WTC11 (cell line): ENCODE data around the gene FZD2. TPM values are rescaled to one million over a fixed set of nuclear protein-coding genes. Genes with fewer than 3 reads are reported as not detected.

Source experiments
- ATAC-seq: fragments of 200-7000 bp; cut with Tn5 transposase; 2 replicates; pipeline ENCODE4 v1.10.0; 2021; ENCODE audit warnings: mild to moderate bottlenecking, moderate library complexity
- CTCF ChIA-PET: fragments of 300-600 bp; sonication (Branson Sonifier 250); formaldehyde crosslinking; loops from one replicate; lab custom pipeline; 2021; ENCODE audit warnings: antibody characterized with exemption; lab: Charles Lee
- POLR2A ChIA-PET: fragments of 350-600 bp; sonication (Branson Sonifier 250); formaldehyde crosslinking; loops from one replicate; lab custom pipeline; 2021; ENCODE audit warnings: antibody characterized with exemption; lab: Charles Lee
- DNase-seq: peaks from one replicate; pipeline ENCODE4 v3.0.0; 2021; ENCODE audit warnings: low spot score
- H3K27ac Mint-ChIP-seq: 2 replicates; pipeline ENCODE4 v1.8.0; 2021; ENCODE audit warnings: mixed read lengths
- H3K27me3 Mint-ChIP-seq: 2 replicates; pipeline ENCODE4 v1.8.0; 2021; ENCODE audit warnings: low read depth, mild to moderate bottlenecking, moderate library complexity, mixed read lengths
- H3K36me3 Mint-ChIP-seq: 2 replicates; pipeline ENCODE4 v1.8.0; 2021; ENCODE audit warnings: mixed read lengths
- H3K4me1 Mint-ChIP-seq: 2 replicates; pipeline ENCODE4 v1.8.0; 2022; ENCODE audit warnings: mixed read lengths
- H3K4me3 Mint-ChIP-seq: 2 replicates; pipeline ENCODE4 v1.8.0; 2021; ENCODE audit warnings: mild to moderate bottlenecking, moderate library complexity, mixed read lengths
- H3K9me3 Mint-ChIP-seq: 2 replicates; pipeline ENCODE4 v1.8.0; 2021; ENCODE audit warnings: mixed read lengths
- ARID4B ChIP-seq: sonication (generic); formaldehyde crosslinking; IDR thresholded peaks from 2 replicates; pipeline ENCODE4 v1.8.0; 2023; ENCODE audit warnings: missing genetic modification reagents, mild to moderate bottlenecking, borderline replicate concordance
- ATF3 ChIP-seq: sonication (generic); formaldehyde crosslinking; conservative IDR thresholded peaks from 2 replicates; pipeline ENCODE4 v1.8.1; 2022; ENCODE audit warnings: mild to moderate bottlenecking, missing genetic modification reagents
- CBFB ChIP-seq: sonication (generic); formaldehyde crosslinking; IDR thresholded peaks from 2 replicates; pipeline ENCODE4 v1.8.1; 2022; ENCODE audit warnings: mild to moderate bottlenecking, low read depth, missing genetic modification reagents
- CTCF ChIP-seq: fragments of 200-600 bp; IDR thresholded peaks from 2 replicates; pipeline ENCODE4 v1.8.0; 2022; ENCODE audit warnings: antibody characterized with exemption
- GRHL2 ChIP-seq: fragments of 250-450 bp; sonication (Bioruptor Pico); IDR thresholded peaks from 2 replicates; pipeline ENCODE4 v1.8.0; 2022; ENCODE audit warnings: mild to moderate bottlenecking, moderate library complexity; ENCODE audit not compliant: insufficient replicate concordance, severe bottlenecking
- HMGA2 ChIP-seq: fragments of 250-450 bp; sonication (Bioruptor Pico); IDR thresholded peaks from 2 replicates; pipeline ENCODE4 v1.4.0; 2021; ENCODE audit warnings: mild to moderate bottlenecking, moderate library complexity
- IRF2 ChIP-seq: sonication (generic); formaldehyde crosslinking; IDR thresholded peaks from 2 replicates; pipeline ENCODE4 v1.8.0; 2022; ENCODE audit warnings: low read depth, missing genetic modification reagents, borderline replicate concordance
- MXD4 ChIP-seq: fragments of 250-450 bp; sonication (Bioruptor Pico); IDR thresholded peaks from 2 replicates; pipeline ENCODE4 v1.8.0; 2021; ENCODE audit warnings: mild to moderate bottlenecking, moderate library complexity, borderline replicate concordance
- MYBL2 ChIP-seq: sonication (generic); formaldehyde crosslinking; IDR thresholded peaks from 2 replicates; pipeline ENCODE4 v1.8.1; 2023; ENCODE audit warnings: mild to moderate bottlenecking, moderate library complexity, missing genetic modification reagents
- NFE2L1 ChIP-seq: sonication (generic); formaldehyde crosslinking; IDR thresholded peaks from 2 replicates; pipeline ENCODE4 v1.8.1; 2023; ENCODE audit warnings: missing genetic modification reagents
- NR3C1 ChIP-seq: sonication (generic); formaldehyde crosslinking; conservative IDR thresholded peaks from 2 replicates; pipeline ENCODE4 v1.8.1; 2023; ENCODE audit warnings: low read depth, mild to moderate bottlenecking, missing genetic modification reagents
- ZNF219 ChIP-seq: sonication (generic); formaldehyde crosslinking; IDR thresholded peaks from 2 replicates; pipeline ENCODE4 v1.8.0; 2023; ENCODE audit warnings: missing genetic modification reagents, mild to moderate bottlenecking, borderline replicate concordance
- ZNF263 ChIP-seq: sonication (generic); formaldehyde crosslinking; IDR thresholded peaks from 2 replicates; pipeline ENCODE4 v1.8.1; 2022; ENCODE audit warnings: low read depth, mild to moderate bottlenecking, moderate library complexity, missing genetic modification reagents
- ZNF423 ChIP-seq: fragments of 250-450 bp; sonication (Bioruptor Pico); IDR thresholded peaks from 2 replicates; pipeline ENCODE4 v2.1.2; 2022; ENCODE audit warnings: mild to moderate bottlenecking, moderate library complexity
- total RNA-seq: library from RNA; stranded (reverse); gene quantifications from 3 replicates; pipeline ENCODE4 v1.2.3, GENCODE V29; 2021
- TF ChIP-seq, protein P1 (sequence below): sonication (generic); formaldehyde crosslinking; IDR thresholded peaks from 2 replicates; pipeline ENCODE4 v1.8.0; 2023; ENCODE audit warnings: missing genetic modification reagents
- TF ChIP-seq, protein P2 (sequence below): fragments of 250-450 bp; sonication (Bioruptor Pico); IDR thresholded peaks from 2 replicates; pipeline ENCODE4 v2.1.2; 2022; ENCODE audit warnings: mild to moderate bottlenecking, moderate library complexity

Gene FZD2
- total RNA-seq, 1 experiment from 2014 or later = 42.8 TPM

GRCh38 chr17:44602970-44603369 lies 45.7 kb downstream of the FZD2 start (continued):
- TF ChIP-seq CTCF (no peak), ARID4B (no peak), NFE2L1 (CRISPR knock-in tag) (no peak)

GRCh38 chr17:44604116-44604761 lies 47.0 kb downstream of the FZD2 start:
- ATAC-seq = no peak
- ChIA-PET CTCF (interaction anchor here (1.3 kb wide), 1 partner anchor 20 kb away, joined by 3 read pairs; no protein-coding TSS in a partner anchor), POLR2A (no interaction called here)
- Mint-ChIP-seq H3K4me3 (no peak overlapping the region), H3K27me3 (no peaks in the 10 kb centered on the region; the same call in 1 of the 2 replicates), H3K36me3 (no peaks in the 10 kb centered on the region), H3K9me3 (no peaks in the 10 kb centered on the region), H3K4me1 (peaks cover 37% of the 10 kb centered on the region), H3K27ac (no peak overlapping the region)
- no peak for DNase-seq
- no peak for TF ChIP-seq IRF2
- no peak for TF ChIP-seq MYBL2 (CRISPR knock-in tag)
- no peak for TF ChIP-seq ZNF263 (CRISPR knock-in tag)

DNA sequence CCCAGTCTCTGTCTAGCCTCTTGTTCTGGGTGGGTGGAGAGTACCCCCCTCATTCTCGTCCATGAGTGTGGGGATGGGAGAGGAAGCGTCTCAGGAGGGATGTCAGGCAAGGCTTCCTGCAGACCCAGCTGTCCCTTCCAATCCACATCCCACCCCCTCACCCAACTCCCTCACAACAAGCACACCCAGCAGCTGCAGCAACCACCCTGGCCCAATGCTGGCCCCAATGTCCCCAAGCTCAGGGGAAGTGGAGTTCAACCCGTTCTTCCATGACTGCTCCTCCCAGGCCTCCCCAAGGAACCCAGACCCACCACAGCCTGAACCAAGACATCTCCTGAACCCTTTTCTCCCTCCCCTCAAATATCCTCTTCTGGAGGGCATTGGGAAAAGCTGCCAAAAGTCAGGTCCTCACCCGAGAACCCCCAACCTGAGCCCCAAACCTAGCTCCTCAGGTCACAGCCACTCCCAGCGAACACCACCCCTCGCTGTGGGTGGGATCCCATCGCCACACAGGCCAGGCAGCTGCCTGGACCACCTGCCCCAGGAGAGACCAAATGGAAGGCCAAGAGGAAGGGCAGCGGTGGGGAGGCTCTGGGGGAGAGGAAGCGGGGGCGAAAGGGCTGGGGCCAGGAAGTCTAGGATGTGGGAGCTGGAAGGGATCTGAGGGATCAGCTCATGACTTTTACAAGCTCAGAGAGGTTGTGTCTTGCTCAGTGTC lies 47.6 kb downstream of the FZD2 start:
- Mint-ChIP-seq H3K27ac (no peak overlapping the region), H3K4me3 (no peak overlapping the region), H3K27me3 (no peaks in the 10 kb centered on the region; the same call in 1 of the 2 replicates), H3K36me3 (no peaks in the 10 kb centered on the region), H3K9me3 (no peaks in the 10 kb centered on the region), H3K4me1 (peaks cover 37% of the 10 kb centered on the region)
- ATAC-seq (no peak), DNase-seq (no peak)
- ChIA-PET POLR2A (no interaction called here), CTCF (interaction anchor here (1.0 to 1.3 kb wide), 3 partner anchors 15 to 82 kb away, joined by 3 to 4 read pairs (median 3); no protein-coding TSS in a partner anchor)
- TF ChIP-seq NR3C1 (CRISPR knock-in tag) (no peak), MXD4 (CRISPR knock-in tag) (no peak), ZNF263 (CRISPR knock-in tag) (no peak), ZNF423 (CRISPR knock-in tag) (no peak), GRHL2 (CRISPR knock-in tag) (no peak), CBFB (CRISPR knock-in tag) (no peak)
- TF ChIP-seq, protein P1, sequence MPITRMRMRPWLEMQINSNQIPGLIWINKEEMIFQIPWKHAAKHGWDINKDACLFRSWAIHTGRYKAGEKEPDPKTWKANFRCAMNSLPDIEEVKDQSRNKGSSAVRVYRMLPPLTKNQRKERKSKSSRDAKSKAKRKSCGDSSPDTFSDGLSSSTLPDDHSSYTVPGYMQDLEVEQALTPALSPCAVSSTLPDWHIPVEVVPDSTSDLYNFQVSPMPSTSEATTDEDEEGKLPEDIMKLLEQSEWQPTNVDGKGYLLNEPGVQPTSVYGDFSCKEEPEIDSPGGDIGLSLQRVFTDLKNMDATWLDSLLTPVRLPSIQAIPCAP (CRISPR knock-in tag) = no peak

- Mint-ChIP-seq H3K4me3 (no peak overlapping the region), H3K36me3 (no peaks in the 10 kb centered on the region), H3K9me3 (no peaks in the 10 kb centered on the region)
- CTCF ChIA-PET = no interaction called here
- POLR2A ChIA-PET = no interaction called here
- no peak for TF ChIP-seq HMGA2
- TF ChIP-seq, protein P2, sequence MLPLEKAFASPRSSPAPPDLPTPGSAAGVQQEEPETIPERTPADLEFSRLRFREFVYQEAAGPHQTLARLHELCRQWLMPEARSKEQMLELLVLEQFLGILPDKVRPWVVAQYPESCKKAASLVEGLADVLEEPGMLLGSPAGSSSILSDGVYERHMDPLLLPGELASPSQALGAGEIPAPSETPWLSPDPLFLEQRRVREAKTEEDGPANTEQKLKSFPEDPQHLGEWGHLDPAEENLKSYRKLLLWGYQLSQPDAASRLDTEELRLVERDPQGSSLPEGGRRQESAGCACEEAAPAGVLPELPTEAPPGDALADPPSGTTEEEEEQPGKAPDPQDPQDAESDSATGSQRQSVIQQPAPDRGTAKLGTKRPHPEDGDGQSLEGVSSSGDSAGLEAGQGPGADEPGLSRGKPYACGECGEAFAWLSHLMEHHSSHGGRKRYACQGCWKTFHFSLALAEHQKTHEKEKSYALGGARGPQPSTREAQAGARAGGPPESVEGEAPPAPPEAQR (CRISPR knock-in tag) = no peak
- TF ChIP-seq ZNF219 = no peak
- TF ChIP-seq ATF3 (CRISPR knock-in tag) = no peak
- TF ChIP-seq, all 79 proteins: peak for 0
- ATAC-seq (no peak), DNase-seq (no peak)
- no peaks in the 10 kb centered on the region; the same call in 1 of the 2 replicates for H3K27me3 Mint-ChIP-seq
- no peak overlapping the region for H3K27ac Mint-ChIP-seq
- H3K4me1 Mint-ChIP-seq = peaks cover 42% of the 10 kb centered on the region
These were observed 49.4 kb downstream of the FZD2 start for GRCh38 chr17:44606658-44607057.
